H9 (cell line): ENCODE results near the gene CCDC127. TPM values are rescaled to one million over a fixed set of nuclear protein-coding genes. Genes with fewer than 3 reads are reported as not detected.

Experiments used
- DNase-seq: peaks from one replicate; pipeline ENCODE4 v3.0.0-alpha.2; 2017
- H2AFZ ChIP-seq: one replicate; pipeline ENCODE4 v1.6.1; 2013; ENCODE audit warnings: mild to moderate bottlenecking, low read length, control low read depth, moderate library complexity
- H2AK5ac ChIP-seq: 2 replicates; pipeline ENCODE4 v1.6.1; 2013; ENCODE audit warnings: low read length, control low read depth, mixed read lengths; ENCODE audit not compliant: insufficient read length
- H2BK120ac ChIP-seq: one replicate; pipeline ENCODE4 v1.6.1; 2013; ENCODE audit warnings: low read depth, mild to moderate bottlenecking, low read length, control low read depth, inconsistent platforms; ENCODE audit not compliant: poor library complexity, severe bottlenecking
- H2BK12ac ChIP-seq: 2 replicates; pipeline ENCODE4 v1.6.1; 2013; ENCODE audit warnings: low read length, control low read depth, mixed read lengths, low read depth; ENCODE audit not compliant: insufficient read length
- H2BK15ac ChIP-seq: 2 replicates; pipeline ENCODE4 v1.6.1; 2013; ENCODE audit warnings: low read depth, low read length, control low read depth
- H2BK20ac ChIP-seq: one replicate; pipeline ENCODE4 v1.6.1; 2013; ENCODE audit warnings: low read depth, mild to moderate bottlenecking, low read length, control low read depth, inconsistent platforms; ENCODE audit not compliant: poor library complexity, severe bottlenecking
- H2BK5ac ChIP-seq: 2 replicates; pipeline ENCODE4 v1.6.1; 2013; ENCODE audit warnings: low read length, control low read depth, mixed read lengths; ENCODE audit not compliant: insufficient read length
- H3K14ac ChIP-seq: 2 replicates; pipeline ENCODE4 v1.6.1; 2013; ENCODE audit warnings: low read length, control low read depth; ENCODE audit not compliant: insufficient read depth
- H3K18ac ChIP-seq: 2 replicates; pipeline ENCODE4 v1.6.1; 2013; ENCODE audit warnings: low read depth, mild to moderate bottlenecking, mixed read lengths, low read length, control low read depth; ENCODE audit not compliant: insufficient read length
- H3K23ac ChIP-seq: 2 replicates; pipeline ENCODE4 v1.6.1; 2013; ENCODE audit warnings: low read length, control low read depth, mixed read lengths, low read depth; ENCODE audit not compliant: insufficient read length
- H3K23me2 ChIP-seq: 2 replicates; pipeline ENCODE4 v1.6.1; 2013; ENCODE audit warnings: low read depth, mild to moderate bottlenecking, mixed read lengths, low read length, control low read depth; ENCODE audit not compliant: insufficient read length, poor library complexity, severe bottlenecking
- H3K27ac ChIP-seq: 2 replicates; pipeline ENCODE4 v1.5.1; 2013; ENCODE audit warnings: low read length, control low read depth, mixed read lengths, low read depth; ENCODE audit not compliant: insufficient read length
- H3K27me3 ChIP-seq: 2 replicates; pipeline ENCODE4 v1.6.1; 2013; ENCODE audit warnings: low read length, control low read depth, inconsistent platforms; ENCODE audit not compliant: insufficient read depth
- H3K4ac ChIP-seq: 2 replicates; pipeline ENCODE4 v1.6.1; 2013; ENCODE audit warnings: low read depth, mild to moderate bottlenecking, control low read depth, inconsistent platforms, low read length, moderate library complexity
- H3K4me1 ChIP-seq: 2 replicates; pipeline ENCODE4 v1.6.1; 2013; ENCODE audit warnings: low read length, control low read depth, inconsistent platforms; ENCODE audit not compliant: insufficient read depth
- H3K4me2 ChIP-seq: 2 replicates; pipeline ENCODE4 v1.6.1; 2013; ENCODE audit warnings: low read length, control low read depth, mixed read lengths; ENCODE audit not compliant: insufficient read length, insufficient read depth
- H3K56ac ChIP-seq: 2 replicates; pipeline ENCODE4 v1.6.1; 2013; ENCODE audit warnings: low read depth, mild to moderate bottlenecking, mixed read lengths, low read length, control low read depth; ENCODE audit not compliant: insufficient read length
- H3K79me1 ChIP-seq: 2 replicates; pipeline ENCODE4 v1.6.1; 2013; ENCODE audit warnings: low read depth, mild to moderate bottlenecking, moderate library complexity, low read length, control low read depth, inconsistent platforms; ENCODE audit not compliant: insufficient read depth, poor library complexity, severe bottlenecking
- H3K79me2 ChIP-seq: 2 replicates; pipeline ENCODE4 v1.6.1; 2013; ENCODE audit warnings: low read length, control low read depth, inconsistent platforms; ENCODE audit not compliant: insufficient read depth
- H3K9ac ChIP-seq: 2 replicates; pipeline ENCODE4 v1.6.1; 2013; ENCODE audit warnings: low read length, control low read depth, mixed read lengths; ENCODE audit not compliant: insufficient read length; ENCODE audit errors: extremely low read depth
- H3K9me3 ChIP-seq: one replicate; pipeline ENCODE4 v1.6.1; 2013; ENCODE audit warnings: low read depth, low read length, inconsistent platforms; ENCODE audit not compliant: control insufficient read depth
- H3T11ph ChIP-seq: one replicate; pipeline ENCODE4 v1.6.1; 2013; ENCODE audit warnings: mild to moderate bottlenecking, low read length, control low read depth, inconsistent platforms
- H4K20me1 ChIP-seq: one replicate; pipeline ENCODE4 v1.6.1; 2013; ENCODE audit not compliant: control insufficient read depth, insufficient read length, insufficient read depth
- H4K5ac ChIP-seq: 2 replicates; pipeline ENCODE4 v1.6.1; 2013; ENCODE audit warnings: low read depth, mild to moderate bottlenecking, mixed read lengths, low read length, control low read depth; ENCODE audit not compliant: insufficient read length
- H4K8ac ChIP-seq: replicated peaks from 2 replicates; pipeline ENCODE4 v1.6.1; 2013; ENCODE audit warnings: low read length, control low read depth, mixed read lengths, low read depth; ENCODE audit not compliant: insufficient read length
- H4K91ac ChIP-seq: 2 replicates; pipeline ENCODE4 v1.6.1; 2013; ENCODE audit warnings: low read depth, mild to moderate bottlenecking, moderate library complexity, mixed read lengths, low read length, control low read depth; ENCODE audit not compliant: insufficient read length
- H3K27ac Mint-ChIP-seq, 3 experiments: 2 replicates in 2 of 3; 3 replicates in 1 of 3; pipeline ENCODE4 v1.8.0; 2020 to 2021; ENCODE audit warnings: mixed read lengths in 3 of 3, mild to moderate bottlenecking in 1 of 3, moderate library complexity in 1 of 3
- H3K27me3 Mint-ChIP-seq: 2 replicates; pipeline ENCODE4 v1.8.0; 2021; ENCODE audit warnings: low read depth, mild to moderate bottlenecking, moderate library complexity, mixed read lengths
- H3K36me3 Mint-ChIP-seq, 3 experiments: 2 replicates in 2 of 3; 3 replicates in 1 of 3; pipeline ENCODE4 v1.8.0; 2020 to 2021; ENCODE audit warnings: low read depth in 3 of 3, mixed read lengths in 3 of 3; ENCODE audit not compliant: insufficient read depth in 1 of 3
- H3K4me1 Mint-ChIP-seq, 2 experiments: 2 replicates each; pipeline ENCODE4 v1.8.0; 2020; ENCODE audit warnings: mixed read lengths in 2 of 2
- H3K4me3 Mint-ChIP-seq, 2 experiments: 2 replicates in 1 of 2; 3 replicates in 1 of 2; pipeline ENCODE4 v1.8.0; 2020 to 2021; ENCODE audit warnings: mild to moderate bottlenecking in 2 of 2, mixed read lengths in 2 of 2, moderate library complexity in 1 of 2
- H3K9me3 Mint-ChIP-seq, 2 experiments: 2 replicates in 1 of 2; 3 replicates in 1 of 2; pipeline ENCODE4 v1.8.0; 2020; ENCODE audit warnings: mild to moderate bottlenecking in 2 of 2, mixed read lengths in 2 of 2, moderate library complexity in 1 of 2
- CTCF ChIP-seq: fragments of 200-600 bp; sonication (generic); conservative IDR thresholded peaks from 3 replicates; pipeline ENCODE4 v1.8.0; 2021; ENCODE audit warnings: antibody characterized with exemption, mild to moderate bottlenecking
- WGBS: extraction: QIAGEN DNeasy Blood & Tissue Kit; methylation state at CpG from one replicate; pipeline ENCODE4 v1.1.7; 2013; ENCODE audit warnings: missing lambda C conversion rate, low lambda C conversion rate, mixed read lengths; ENCODE audit not compliant: insufficient read length; ENCODE audit errors: extremely low coverage; 5-methylcytosine and 5-hydroxymethylcytosine counted together
- total RNA-seq: library from RNA; stranded (reverse); gene quantifications from 2 replicates; pipeline ENCODE4 v1.2.1, GENCODE V29; 2021

Gene CCDC127
- total RNA-seq, 1 experiment from 2014 or later: 9.0 TPM

GRCh38 chr5:189486-189885, 28.5 kb downstream of the CCDC127 start:
- TF ChIP-seq CTCF: no peak
- 0 out of 2 replicates have a peak, but pooled peaks cover 3% of the 10 kb centered on the region for H3K4me1 ChIP-seq
- no peak overlapping the region for H2AK5ac ChIP-seq
- H3K27me3 ChIP-seq: no peaks in the 10 kb centered on the region
- WGBS: no CpG with 5 or more reads among the region's 10 CpGs
- no peak overlapping the region for H3T11ph ChIP-seq
- no peak overlapping the region for H3K56ac ChIP-seq
- no peak overlapping the region for H3K9ac ChIP-seq
- no peak overlapping the region for H2BK15ac ChIP-seq
- no peak overlapping the region for H3K18ac ChIP-seq
- H3K4me2 ChIP-seq: no peak overlapping the region
- no peak overlapping the region for H3K23ac ChIP-seq
- peaks cover 9 to 13% of the 10 kb centered on the region in 2 experiments for H3K4me1 Mint-ChIP-seq
- no peak overlapping the region for H4K5ac ChIP-seq
- no peak overlapping the region for H3K14ac ChIP-seq
- no peaks in the 10 kb centered on the region for H3K23me2 ChIP-seq
- no peak overlapping the region for H2BK120ac ChIP-seq
- no peak overlapping the region for H3K27ac ChIP-seq
- no peaks in the 10 kb centered on the region for H3K9me3 Mint-ChIP-seq
- no peak for DNase-seq
- H4K8ac ChIP-seq: no peak overlapping the region
- peaks cover 0 to 5% (median 5%) of the 10 kb centered on the region in 3 experiments; a peak in 3 of 7 replicates for H3K36me3 Mint-ChIP-seq
- H4K20me1 ChIP-seq: no peaks in the 10 kb centered on the region
- no peak overlapping the region for H2BK20ac ChIP-seq
- H3K27ac Mint-ChIP-seq: no peak overlapping the region
- no peak overlapping the region for H2AFZ ChIP-seq
- no peak overlapping the region for H3K4ac ChIP-seq
- no peak overlapping the region for H3K4me3 Mint-ChIP-seq
- H3K9me3 ChIP-seq: no peaks in the 10 kb centered on the region
- no peak overlapping the region for H2BK5ac ChIP-seq
- H3K79me2 ChIP-seq: no peaks in the 10 kb centered on the region
- H3K79me1 ChIP-seq: no peaks in the 10 kb centered on the region
- no peak overlapping the region for H2BK12ac ChIP-seq
- H3K27me3 Mint-ChIP-seq: peaks cover 9% of the 10 kb centered on the region
- no peak overlapping the region for H4K91ac ChIP-seq
